CD4-positive, alpha-beta T cell treated with Interleukin-12 subunit alpha and Interleukin-12 subunit beta, for 1 hour (primary cell): ENCODE data around the gene SNTG2.
"Not testable (repeated sequence)": the region's sequence is repeated elsewhere in the genome, so short reads cannot be mapped to it uniquely, and the experiment has no call there.

Experiments
- DNase-seq: peaks from one replicate; pipeline ENCODE4 v3.0.0-alpha.2; 2020

SNTG2 gene

GRCh38 chr2:1055014-1055595 lies 104.5 kb downstream of the SNTG2 start:
- no peak for DNase-seq

GRCh38 chr2:1060372-1060771 lies 109.7 kb downstream of the SNTG2 start:
- DNase-seq: no peak

- DNase-seq: no peak
Observed at GRCh38 chr2:1060987-1061386, 110.3 kb downstream of the SNTG2 start.

- no peak for DNase-seq
Observed at GRCh38 chr2:1068241-1068640, 117.6 kb downstream of the SNTG2 start.

GRCh38 chr2:1068822-1069221 lies 118.2 kb downstream of the SNTG2 start:
- no peak for DNase-seq

GRCh38 chr2:1069847-1070246 lies 119.2 kb downstream of the SNTG2 start:
- no peak for DNase-seq

- no peak for DNase-seq
Observed at GRCh38 chr2:1070601-1071000, 120.0 kb downstream of the SNTG2 start.

GRCh38 chr2:1071650-1072049 lies 121.0 kb downstream of the SNTG2 start:
- no peak for DNase-seq

GRCh38 chr2:1072250-1072649 lies 121.6 kb downstream of the SNTG2 start:
- DNase-seq: no peak

GRCh38 chr2:1077911-1078310 lies 127.3 kb downstream of the SNTG2 start:
- DNase-seq: no peak

GRCh38 chr2:1078326-1078725 lies 127.7 kb downstream of the SNTG2 start:
- DNase-seq: no peak

GRCh38 chr2:1079873-1080799 lies 129.5 kb downstream of the SNTG2 start:
- DNase-seq: no peak

GRCh38 chr2:1081451-1082225 lies 131.0 kb downstream of the SNTG2 start:
- DNase-seq: no peak

- no peak for DNase-seq
Observed at GRCh38 chr2:1082456-1083205, 132.0 kb downstream of the SNTG2 start.

- no peak for DNase-seq
Observed at GRCh38 chr2:1088192-1088860, 137.7 kb downstream of the SNTG2 start.

GRCh38 chr2:1088940-1089339 lies 138.3 kb downstream of the SNTG2 start:
- DNase-seq: no peak

GRCh38 chr2:1091895-1092585 lies 141.4 kb downstream of the SNTG2 start:
- DNase-seq: no peak

- not testable (repeated sequence) for DNase-seq
Observed at GRCh38 chr2:1093668-1094067, 143.0 kb downstream of the SNTG2 start.

- DNase-seq: no peak
Observed at GRCh38 chr2:1097101-1097500, 146.5 kb downstream of the SNTG2 start.

- DNase-seq: no peak
Observed at GRCh38 chr2:1099418-1099817, 148.8 kb downstream of the SNTG2 start.

- DNase-seq: no peak
Observed at GRCh38 chr2:1101011-1101782, 150.5 kb downstream of the SNTG2 start.
